Measurements from ENCODE around the gene PLA2G6. TPM values are rescaled to one million over a fixed set of nuclear protein-coding genes. Genes with fewer than 3 reads are reported as not detected.

Gene PLA2G6, protein sequence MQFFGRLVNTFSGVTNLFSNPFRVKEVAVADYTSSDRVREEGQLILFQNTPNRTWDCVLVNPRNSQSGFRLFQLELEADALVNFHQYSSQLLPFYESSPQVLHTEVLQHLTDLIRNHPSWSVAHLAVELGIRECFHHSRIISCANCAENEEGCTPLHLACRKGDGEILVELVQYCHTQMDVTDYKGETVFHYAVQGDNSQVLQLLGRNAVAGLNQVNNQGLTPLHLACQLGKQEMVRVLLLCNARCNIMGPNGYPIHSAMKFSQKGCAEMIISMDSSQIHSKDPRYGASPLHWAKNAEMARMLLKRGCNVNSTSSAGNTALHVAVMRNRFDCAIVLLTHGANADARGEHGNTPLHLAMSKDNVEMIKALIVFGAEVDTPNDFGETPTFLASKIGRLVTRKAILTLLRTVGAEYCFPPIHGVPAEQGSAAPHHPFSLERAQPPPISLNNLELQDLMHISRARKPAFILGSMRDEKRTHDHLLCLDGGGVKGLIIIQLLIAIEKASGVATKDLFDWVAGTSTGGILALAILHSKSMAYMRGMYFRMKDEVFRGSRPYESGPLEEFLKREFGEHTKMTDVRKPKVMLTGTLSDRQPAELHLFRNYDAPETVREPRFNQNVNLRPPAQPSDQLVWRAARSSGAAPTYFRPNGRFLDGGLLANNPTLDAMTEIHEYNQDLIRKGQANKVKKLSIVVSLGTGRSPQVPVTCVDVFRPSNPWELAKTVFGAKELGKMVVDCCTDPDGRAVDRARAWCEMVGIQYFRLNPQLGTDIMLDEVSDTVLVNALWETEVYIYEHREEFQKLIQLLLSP
- 10 to 100 TPM; 46.0 to 88.4 (median 64.8) TPM for total RNA-seq

DNA sequence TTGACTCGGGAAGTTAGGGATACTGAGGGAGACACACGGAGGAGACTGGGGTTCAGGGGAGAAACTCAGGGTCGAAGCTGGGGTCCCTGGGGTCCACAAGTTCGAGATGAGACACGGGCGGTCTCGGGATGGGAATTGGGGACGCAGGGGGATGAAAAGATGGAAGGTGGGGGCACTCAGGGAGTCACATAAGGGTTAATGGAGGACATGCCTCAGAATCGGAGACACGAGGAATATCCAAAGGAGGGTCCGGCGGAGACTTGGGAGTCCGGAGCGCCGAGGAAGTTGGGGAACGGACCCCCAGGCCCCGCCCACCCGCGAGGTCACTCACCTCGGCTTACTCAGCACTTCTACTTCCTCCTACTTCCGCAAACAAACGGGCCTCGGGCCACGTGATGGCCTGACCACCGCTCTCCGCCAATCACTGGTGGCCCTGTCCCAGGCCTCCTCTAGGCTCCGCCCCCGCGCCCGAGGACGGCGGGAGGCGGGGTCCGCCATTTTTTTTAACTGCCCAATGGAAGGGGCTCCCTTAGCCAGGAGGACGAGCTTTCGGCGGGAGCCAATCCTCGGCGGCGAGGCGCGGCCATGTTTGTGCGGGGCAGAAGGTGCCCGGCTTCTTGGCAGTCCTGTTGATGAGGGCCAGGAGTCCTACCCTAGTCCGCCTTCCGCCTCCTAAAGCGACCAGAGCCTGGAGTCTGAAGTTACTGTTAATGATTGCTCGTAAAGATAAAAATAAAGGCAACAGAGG lies at the start of gene PLA2G6:
PLA2G6 (minus strand) TSS at position 378 of the 748 bp plus-strand sequence. CDS start 12,404 bp downstream, outside the sequence.
- no peak within 1 kb of the TSS for H3K4me3 ChIP-seq (ENCODE audit: low read depth, poor library complexity, severe bottlenecking)
- TF ChIP-seq, protein P1, sequence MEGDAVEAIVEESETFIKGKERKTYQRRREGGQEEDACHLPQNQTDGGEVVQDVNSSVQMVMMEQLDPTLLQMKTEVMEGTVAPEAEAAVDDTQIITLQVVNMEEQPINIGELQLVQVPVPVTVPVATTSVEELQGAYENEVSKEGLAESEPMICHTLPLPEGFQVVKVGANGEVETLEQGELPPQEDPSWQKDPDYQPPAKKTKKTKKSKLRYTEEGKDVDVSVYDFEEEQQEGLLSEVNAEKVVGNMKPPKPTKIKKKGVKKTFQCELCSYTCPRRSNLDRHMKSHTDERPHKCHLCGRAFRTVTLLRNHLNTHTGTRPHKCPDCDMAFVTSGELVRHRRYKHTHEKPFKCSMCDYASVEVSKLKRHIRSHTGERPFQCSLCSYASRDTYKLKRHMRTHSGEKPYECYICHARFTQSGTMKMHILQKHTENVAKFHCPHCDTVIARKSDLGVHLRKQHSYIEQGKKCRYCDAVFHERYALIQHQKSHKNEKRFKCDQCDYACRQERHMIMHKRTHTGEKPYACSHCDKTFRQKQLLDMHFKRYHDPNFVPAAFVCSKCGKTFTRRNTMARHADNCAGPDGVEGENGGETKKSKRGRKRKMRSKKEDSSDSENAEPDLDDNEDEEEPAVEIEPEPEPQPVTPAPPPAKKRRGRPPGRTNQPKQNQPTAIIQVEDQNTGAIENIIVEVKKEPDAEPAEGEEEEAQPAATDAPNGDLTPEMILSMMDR (IDR thresholded peaks at IDR 0.05): no peak
- TF ChIP-seq POLR2A (IDR thresholded peaks at IDR 0.05): no peak
- WGBS, 2 donors: 0 to 1% methylated on average over 41 to 47 of the region's 48 CpGs
- DNase-seq (ENCODE audit: low spot score in 2 of 2): peak; percentile 99 to 100
- intact Hi-C loops (cut with DNase I; ENCODE audit: low total_unique reads): loop anchor here (10.0 kb wide), 1 partner anchor 617 kb away; the partner anchor contains the start of gene CDC42EP1

DNA sequence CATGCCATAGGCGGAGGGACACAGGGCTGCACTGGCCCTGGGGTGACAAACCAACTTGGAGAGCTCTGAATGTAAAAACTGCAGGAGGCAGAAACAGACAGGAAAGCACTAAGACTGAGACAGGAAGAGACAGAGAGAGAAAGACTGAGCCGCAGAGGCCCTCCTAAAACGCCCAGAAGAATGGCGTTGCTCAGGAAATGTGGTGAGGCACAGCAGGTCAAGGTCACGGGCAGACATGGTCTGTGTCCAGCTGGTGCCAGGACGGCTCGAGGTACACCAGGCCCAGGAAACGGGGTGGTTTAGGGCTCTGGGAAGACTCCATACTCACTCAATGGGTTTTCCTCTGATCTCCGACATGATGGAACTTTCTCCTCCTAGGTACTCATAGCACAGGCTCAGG lies 49.3 kb upstream of the PLA2G6 start:
- no peak for DNase-seq (ENCODE audit: low spot score in 2 of 2)
- no peak overlapping the region for H3K4me3 ChIP-seq (ENCODE audit: low read depth, poor library complexity, severe bottlenecking)
- TF ChIP-seq, protein P1 (IDR thresholded peaks at IDR 0.05): no peak
- TF ChIP-seq POLR2A (IDR thresholded peaks at IDR 0.05): no peak
- intact Hi-C loops (cut with DNase I; ENCODE audit: low total_unique reads): no loop called here
- 86 to 87% methylated on average over 9 of the region's 9 CpGs for WGBS, 2 donors

DNA sequence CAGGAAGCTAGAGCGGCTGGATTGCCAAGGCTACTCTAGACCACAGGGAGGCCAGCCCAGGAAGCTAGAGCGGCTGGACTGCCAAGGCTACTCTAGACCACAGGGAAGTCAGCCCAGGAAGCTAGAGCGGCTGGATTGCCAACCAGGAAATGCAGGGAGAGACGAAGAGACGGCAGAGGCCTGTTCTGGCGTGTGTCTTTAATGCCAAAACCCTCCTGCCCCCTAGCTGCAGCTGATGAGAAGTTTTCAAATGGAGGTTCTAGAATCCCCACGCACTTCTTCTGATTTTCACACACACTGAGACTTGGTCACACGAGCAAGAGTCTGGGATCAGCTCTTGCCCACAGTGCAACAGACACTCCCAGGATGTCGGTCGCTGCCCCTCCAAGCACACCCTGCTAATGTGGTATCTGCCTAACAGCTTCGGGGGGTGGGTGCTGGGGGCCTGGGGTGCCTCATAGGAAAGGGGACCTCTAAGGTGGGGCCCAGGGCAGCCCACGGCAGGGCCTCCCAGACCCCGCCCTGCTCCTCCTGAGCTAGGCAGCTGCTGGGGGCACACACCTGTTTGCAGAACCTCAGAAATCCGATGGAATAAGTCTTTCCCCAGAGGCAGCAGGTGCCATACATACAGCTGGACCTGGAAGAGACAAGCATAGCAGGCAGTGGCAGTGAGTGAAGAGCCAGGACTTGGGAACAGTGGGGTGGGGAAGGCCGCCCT lies 48.6 kb upstream of the PLA2G6 start:
- 43 to 50% methylated on average over 9 to 11 of the region's 15 CpGs for WGBS, 2 donors
- DNase-seq (ENCODE audit: low spot score in 2 of 2): peak; percentile 60 to 92
- intact Hi-C loops (cut with DNase I; ENCODE audit: low total_unique reads): no loop called here
- H3K4me3 ChIP-seq (ENCODE audit: low read depth, poor library complexity, severe bottlenecking): no peak overlapping the region
- TF ChIP-seq, protein P1 (IDR thresholded peaks at IDR 0.05): no peak
- no peak for TF ChIP-seq POLR2A (IDR thresholded peaks at IDR 0.05)

DNA sequence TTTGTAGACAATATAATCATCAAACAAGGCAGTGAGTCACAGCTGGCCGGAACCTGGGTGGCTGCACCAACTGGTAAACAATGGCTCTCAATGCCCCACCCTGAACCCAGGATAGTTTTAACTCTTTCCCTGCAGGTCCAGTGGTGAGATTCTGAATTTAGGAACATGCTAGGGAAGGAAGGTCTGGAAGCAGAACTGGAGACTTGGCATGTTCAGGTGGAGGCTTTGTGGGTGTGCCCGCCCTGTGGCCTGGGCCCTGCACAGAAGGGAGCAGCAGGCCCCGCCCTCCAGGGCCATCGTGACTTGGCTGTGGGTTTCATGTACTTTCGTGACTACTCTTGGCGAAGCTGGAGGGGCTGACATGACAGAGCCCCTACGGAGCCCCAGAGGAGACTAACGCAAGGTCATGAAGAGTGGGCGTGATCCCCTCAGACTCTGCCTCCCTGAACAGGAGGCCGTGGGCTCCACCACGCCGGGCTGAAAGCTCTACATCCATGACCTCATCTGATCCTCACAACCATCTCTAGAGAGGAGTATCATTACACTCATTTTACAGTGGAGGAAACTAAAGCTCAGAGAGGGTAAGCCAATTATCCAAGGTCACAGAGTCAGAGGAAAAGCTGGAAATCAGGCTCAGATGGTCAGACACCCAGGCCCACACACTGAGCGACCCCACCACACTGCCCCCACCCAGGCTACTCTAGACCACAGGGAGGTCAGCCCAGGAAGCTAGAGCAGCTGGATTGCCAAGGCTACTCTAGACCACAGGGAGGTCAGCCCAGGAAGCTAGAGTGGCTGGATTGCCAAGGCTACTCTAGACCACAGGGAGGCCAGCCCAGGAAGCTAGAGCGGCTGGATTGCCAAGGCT lies 47.5 kb upstream of the PLA2G6 start:
- DNase-seq (ENCODE audit: low spot score in 2 of 2): peak; percentile 79 to 93
- no peak overlapping the region for H3K4me3 ChIP-seq (ENCODE audit: low read depth, poor library complexity, severe bottlenecking)
- WGBS, 2 donors: 30 to 40% methylated on average over 13 of the region's 14 CpGs
- intact Hi-C loops (cut with DNase I; ENCODE audit: low total_unique reads): no loop called here
- TF ChIP-seq, protein P1 (IDR thresholded peaks at IDR 0.05): no peak
- TF ChIP-seq POLR2A (IDR thresholded peaks at IDR 0.05): no peak

All from lower leg skin (tissue), 4 donors.